H1 (cell line): ENCODE data around the gene PIGL. TPM values are rescaled to one million over a fixed set of nuclear protein-coding genes. Genes with fewer than 3 reads are reported as not detected.
"Not testable (repeated sequence)": the region's sequence is repeated elsewhere in the genome, so short reads cannot be mapped to it uniquely, and the experiment has no call there.

Experiments
- CTCF ChIA-PET: fragments of 300-600 bp; sonication (Branson Sonifier 250); formaldehyde crosslinking; loops from one replicate; lab custom pipeline; 2021; ENCODE audit not compliant: partially characterized antibody; lab: Charles Lee
- POLR2A ChIA-PET: fragments of 300-600 bp; sonication (Branson Sonifier 250); formaldehyde crosslinking; loops from one replicate; lab custom pipeline; 2021; ENCODE audit warnings: inconsistent platforms; ENCODE audit not compliant: partially characterized antibody; lab: Charles Lee
- DNase-seq, 2 experiments: peaks; one replicate each; pipeline versions ENCODE4 v3.0.0 to v3.0.0-alpha.2; 2010 to 2022; ENCODE audit warnings: low spot score in 2 of 2, low read depth in 1 of 2, mixed read lengths in 1 of 2
- FAIRE-seq: peaks from 2 replicates; lab custom pipeline; 2011; peaks lifted over from hg19 to GRCh38; lab: Jason Lieb, UNC
- H2AFZ ChIP-seq: 2 replicates; pipeline ENCODE4 v1.8.1; 2012; ENCODE audit warnings: low read length, inconsistent platforms
- H2AK5ac ChIP-seq: 2 replicates; pipeline ENCODE4 v1.6.1; 2013; ENCODE audit warnings: low read depth, low read length
- H2BK120ac ChIP-seq: replicated peaks from 2 replicates; pipeline ENCODE3; 2013; ENCODE audit warnings: low read depth, low read length, inconsistent platforms
- H2BK12ac ChIP-seq: 2 replicates; pipeline ENCODE4 v1.6.1; 2013; ENCODE audit warnings: low read depth, low read length
- H2BK15ac ChIP-seq: 2 replicates; pipeline ENCODE4 v1.6.1; 2013; ENCODE audit warnings: low read length
- H2BK20ac ChIP-seq: 2 replicates; pipeline ENCODE4 v1.6.1; 2013; ENCODE audit warnings: low read length
- H2BK5ac ChIP-seq: 2 replicates; pipeline ENCODE4 v1.6.1; 2013; ENCODE audit warnings: low read depth, low read length
- H3K14ac ChIP-seq: 2 replicates; pipeline ENCODE4 v1.6.1; 2013; ENCODE audit warnings: inconsistent platforms; ENCODE audit not compliant: insufficient read length
- H3K18ac ChIP-seq: 2 replicates; pipeline ENCODE4 v1.6.1; 2013; ENCODE audit warnings: low read length; ENCODE audit errors: extremely low read depth
- H3K23ac ChIP-seq: 2 replicates; pipeline ENCODE4 v1.6.1; 2013; ENCODE audit warnings: inconsistent platforms; ENCODE audit not compliant: insufficient read length
- H3K23me2 ChIP-seq: 2 replicates; pipeline ENCODE4 v1.6.1; 2013; ENCODE audit warnings: low read depth, low read length
- H3K27ac ChIP-seq: 2 replicates; pipeline ENCODE4 v1.6.1; 2011; ENCODE audit warnings: low read depth, low read length, inconsistent platforms
- H3K27me3 ChIP-seq, 4 experiments: replicated peaks in 1 of 4; 1 replicate in 1 of 4; 2 replicates in 3 of 4; pipeline versions ENCODE4 v1.6.1 to v1.8.1; 2011 to 2013; ENCODE audit warnings: low read length in 3 of 4, mild to moderate bottlenecking in 3 of 4, inconsistent platforms in 2 of 4, mixed read lengths in 2 of 4, moderate library complexity in 1 of 4; ENCODE audit not compliant: control insufficient read depth in 3 of 4, insufficient read depth in 3 of 4; ENCODE audit errors: extremely low read depth in 1 of 4
- H3K36me3 ChIP-seq, 4 experiments: 2 replicates each; pipeline versions ENCODE4 v1.6.1 to v1.8.1; 2011 to 2013; ENCODE audit warnings: mild to moderate bottlenecking in 4 of 4, low read length in 3 of 4, moderate library complexity in 2 of 4, control low read depth in 1 of 4, inconsistent platforms in 1 of 4; ENCODE audit not compliant: insufficient read depth in 4 of 4, control insufficient read depth in 2 of 4
- H3K4ac ChIP-seq: replicated peaks from 2 replicates; pipeline ENCODE3; 2013; ENCODE audit warnings: low read length, low read depth, mixed read lengths, inconsistent platforms; ENCODE audit not compliant: insufficient read length
- H3K4me1 ChIP-seq, 4 experiments: replicated peaks in 1 of 4; 1 replicate in 1 of 4; 2 replicates in 3 of 4; pipeline versions ENCODE4 v1.6.1 to v1.8.1; 2011 to 2013; ENCODE audit warnings: low read length in 3 of 4, inconsistent platforms in 2 of 4, mixed read lengths in 1 of 4; ENCODE audit not compliant: insufficient read depth in 4 of 4, control insufficient read depth in 3 of 4
- H3K4me2 ChIP-seq, 2 experiments: 2 replicates each; pipeline versions ENCODE4 v1.6.1 to v1.8.1; 2011 to 2013; ENCODE audit warnings: low read depth in 2 of 2, low read length in 2 of 2, control low read depth in 1 of 2, inconsistent platforms in 1 of 2, mild to moderate bottlenecking in 1 of 2; ENCODE audit not compliant: insufficient read depth in 1 of 2
- H3K4me3 ChIP-seq, 4 experiments: fragments of 200-600, 300-600 bp in 1 of 4; sonication (generic), shearing (Covaris generic), sonication (Bioruptor Twin) in 1 of 4; 2 replicates each; pipeline versions ENCODE4 v1.5.1 to v1.8.1; 2011 to 2016; ENCODE audit warnings: low read length in 4 of 4, low read depth in 3 of 4, control low read depth in 2 of 4, inconsistent platforms in 2 of 4, mild to moderate bottlenecking in 2 of 4, mixed read lengths in 1 of 4, moderate library complexity in 1 of 4; ENCODE audit not compliant: insufficient read depth in 2 of 4; ENCODE audit errors: extremely low read depth in 1 of 4
- H3K56ac ChIP-seq: replicated peaks from 2 replicates; pipeline ENCODE3; 2013; ENCODE audit warnings: low read depth, mild to moderate bottlenecking, mixed read lengths, low read length, inconsistent platforms; ENCODE audit not compliant: insufficient read length
- H3K79me1 ChIP-seq: 2 replicates; pipeline ENCODE4 v1.6.1; 2013; ENCODE audit warnings: low read depth, low read length, control low read depth
- H3K79me2 ChIP-seq, 2 experiments: 2 replicates each; pipeline versions ENCODE4 v1.6.1 to v1.8.1; 2012 to 2013; ENCODE audit warnings: low read length in 2 of 2, mild to moderate bottlenecking in 2 of 2, inconsistent platforms in 1 of 2; ENCODE audit not compliant: insufficient read depth in 2 of 2, control insufficient read depth in 1 of 2
- H3K9ac ChIP-seq, 4 experiments: replicated peaks in 1 of 4; 1 replicate in 1 of 4; 2 replicates in 3 of 4; pipeline versions ENCODE4 v1.6.1 to v1.8.1; 2011 to 2013; ENCODE audit warnings: low read depth in 3 of 4, low read length in 3 of 4, control low read depth in 2 of 4, mild to moderate bottlenecking in 2 of 4, moderate library complexity in 2 of 4, inconsistent platforms in 1 of 4; ENCODE audit errors: extremely low read depth in 1 of 4
- H3K9me3 ChIP-seq, 2 experiments: 2 replicates each; pipeline versions ENCODE4 v1.6.1 to v1.8.1; 2012 to 2013; ENCODE audit warnings: mild to moderate bottlenecking in 2 of 2, moderate library complexity in 2 of 2, control low read depth in 1 of 2, inconsistent platforms in 1 of 2, low read depth in 1 of 2, low read length in 1 of 2, mixed read lengths in 1 of 2; ENCODE audit not compliant: insufficient read depth in 2 of 2
- H4K20me1 ChIP-seq, 2 experiments: replicated peaks in 1 of 2; 2 replicates each; pipeline versions ENCODE3 to v1.8.1; 2011 to 2013; ENCODE audit warnings: inconsistent platforms in 2 of 2, low read length in 2 of 2, mild to moderate bottlenecking in 1 of 2; ENCODE audit not compliant: insufficient read depth in 2 of 2, control insufficient read depth in 1 of 2
- H4K5ac ChIP-seq: 2 replicates; pipeline ENCODE4 v1.6.1; 2013; ENCODE audit warnings: low read length, low read depth, mixed read lengths, inconsistent platforms; ENCODE audit not compliant: insufficient read length
- H4K8ac ChIP-seq: 2 replicates; pipeline ENCODE4 v1.8.0; 2013; ENCODE audit warnings: mild to moderate bottlenecking, moderate library complexity, low read length, inconsistent platforms; ENCODE audit not compliant: insufficient read depth; ENCODE audit errors: extremely low read depth
- H4K91ac ChIP-seq: replicated peaks from 2 replicates; pipeline ENCODE3; 2013; ENCODE audit warnings: low read length, mixed read lengths, inconsistent platforms; ENCODE audit not compliant: insufficient read length
- CBX8 ChIP-seq: fragments of 300-800, 300-1000 bp; sonication (generic); IDR thresholded peaks from 2 replicates; pipeline ENCODE4 v1.7.1; 2016; ENCODE audit warnings: low read depth, low read length, borderline replicate concordance
- SP2 ChIP-seq: IDR thresholded peaks from 2 replicates; pipeline ENCODE4 v1.6.1; 2012; ENCODE audit warnings: mild to moderate bottlenecking, low read length, inconsistent platforms
- WGBS, 2 experiments: shearing (Covaris generic) in 1 of 2; methylation state at CpG; one replicate each; pipeline versions ENCODE4 v1.1.6 to v1.1.7; 2013 to 2015; ENCODE audit warnings: low lambda C conversion rate in 2 of 2, mixed read lengths in 2 of 2, inconsistent platforms in 1 of 2, low coverage in 1 of 2, missing lambda C conversion rate in 1 of 2; ENCODE audit not compliant: insufficient replicate concordance in 2 of 2, insufficient coverage in 1 of 2, insufficient read length in 1 of 2; ENCODE audit errors: extremely low coverage in 1 of 2, missing lambda C conversion rate in 1 of 2; 5-methylcytosine and 5-hydroxymethylcytosine counted together
- polyA plus RNA-seq, 7 experiments: library from polyadenylated mRNA; depleted of rRNA in 3 of 7; stranded (reverse) in 5 of 7; unstranded in 2 of 7; fragments of >200 nt in 5 of 7; fragments of 200-250 nt in 2 of 7; gene quantifications; 1 replicate in 5 of 7; 2 replicates in 1 of 7; 4 replicates in 1 of 7; pipeline versions ENCODE4 v1.2.1 to v1.2.3, GENCODE V29; 2011 to 2013; ENCODE audit warnings: missing spikeins in 2 of 7, mixed read lengths in 2 of 7
- total RNA-seq: library from RNA; stranded (reverse); fragmentation: NEBNext Ultra II Directional; extraction: Animal tissue kit (Norgen Biotek cat#: 25700); gene quantifications from 2 replicates; pipeline ENCODE4 v1.2.1, GENCODE V29; 2021

Gene PIGL
- total and polyA plus RNA-seq, 2 of the 8 experiments (the other 6 are each of a cell fraction or from before 2014, with no cell fraction given), result 28.4 to 30.8 TPM

- ChIA-PET CTCF (interaction anchor here (1.3 to 6.3 kb wide), 6 partner anchors 11 to 44 kb away, joined by 4 to 44 read pairs (median 27); no protein-coding TSS in a partner anchor), POLR2A (no interaction called here)
- Histone ChIP-seq H2BK5ac (no peak overlapping the region), H3K9me3 (no peaks in the 10 kb centered on the region), H4K8ac (no peak overlapping the region), H3K18ac (no peak overlapping the region), H2BK120ac (no peak overlapping the region), H3K79me2 (no peaks in the 10 kb centered on the region), H4K5ac (no peak overlapping the region), H2BK12ac (no peak overlapping the region), H3K23ac (no peak overlapping the region), H4K91ac (no peak overlapping the region), H4K20me1 (peaks cover 0 to 5% of the 10 kb centered on the region in 2 experiments), H3K56ac (no peak overlapping the region), H3K79me1 (no peaks in the 10 kb centered on the region), H2BK20ac (no peak overlapping the region), H2AK5ac (no peak overlapping the region), H3K23me2 (no peaks in the 10 kb centered on the region), H3K14ac (no peak overlapping the region), H2AFZ (no peak overlapping the region), H3K27ac (no peak overlapping the region), H3K27me3 (no peaks in the 10 kb centered on the region), H3K4me1 (no peaks in the 10 kb centered on the region), H3K36me3 (no peaks in the 10 kb centered on the region), H3K4me2 (no peak overlapping the region), H3K9ac (no peak overlapping the region), H3K4me3 (no peak overlapping the region), H2BK15ac (no peak overlapping the region), H3K4ac (no peak overlapping the region)
- WGBS, 2 experiments, result 84% methylated on average over 7 of the region's 8 CpGs; no CpG with 5 or more reads in 1 of the 2 experiments
- DNase-seq (no peak), FAIRE-seq (no peak)
- TF ChIP-seq SP2 (no peak), CBX8 (no peak)
These were observed 89.2 kb downstream of the PIGL start for GRCh38 chr17:16306211-16306610.

DNA sequence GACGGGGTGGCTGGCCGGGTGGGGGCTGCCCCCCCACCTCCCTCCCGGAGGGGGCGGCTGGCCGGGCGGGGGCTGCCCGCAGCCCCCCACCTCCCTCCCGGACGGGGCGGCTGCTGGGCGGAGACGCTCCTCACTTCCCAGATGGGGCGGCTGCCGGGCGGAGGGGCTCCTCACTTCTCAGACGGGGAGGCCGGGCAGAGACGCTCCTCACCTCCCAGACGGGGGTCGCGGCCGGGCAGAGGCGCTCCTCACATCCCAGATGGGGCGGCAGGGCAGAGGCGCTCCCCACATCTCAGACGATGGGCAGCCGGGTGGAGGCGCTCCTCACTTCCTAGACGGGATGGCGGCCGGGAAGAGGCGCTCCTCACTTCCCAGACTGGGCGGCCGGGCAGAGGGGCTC lies 95.1 kb downstream of the PIGL start:
- H2BK5ac ChIP-seq, H4K91ac ChIP-seq, H3K14ac ChIP-seq, H3K4me2 ChIP-seq, H4K20me1 ChIP-seq, H3K9me3 ChIP-seq, H2BK20ac ChIP-seq, H2BK12ac ChIP-seq, H3K4me3 ChIP-seq, H3K23ac ChIP-seq, H2AK5ac ChIP-seq, H4K8ac ChIP-seq, H3K79me2 ChIP-seq, H3K9ac ChIP-seq, H3K18ac ChIP-seq, H3K56ac ChIP-seq, FAIRE-seq, H3K27ac ChIP-seq, H3K36me3 ChIP-seq, H3K23me2 ChIP-seq, H3K4ac ChIP-seq, H2BK15ac ChIP-seq, H3K4me1 ChIP-seq, DNase-seq, H2AFZ ChIP-seq, H3K27me3 ChIP-seq, H2BK120ac ChIP-seq, H4K5ac ChIP-seq, H3K79me1 ChIP-seq, POLR2A ChIA-PET: not testable (repeated sequence)
- CTCF ChIA-PET, result interaction anchor here (9.2 kb wide), 1 partner anchor 8 kb away, joined by 44 read pairs; no protein-coding TSS in a partner anchor
- 95% methylated on average over 11 of the region's 34 CpGs; no CpG with 5 or more reads in 1 of the 2 experiments for WGBS, 2 experiments
